22Rv1 (cell line): ENCODE results near the gene LBP.

Experiments
- H3K27ac ChIP-seq: fragments of 450-650 bp; 2 replicates; pipeline ENCODE4 v1.5.1; 2017
- ZFX ChIP-seq: fragments of 450-650 bp; IDR thresholded peaks from 2 replicates; pipeline ENCODE4 v1.6.1; 2017; ENCODE audit warnings: antibody characterized with exemption, borderline replicate concordance
- TF ChIP-seq, protein P1 (sequence below): fragments of 450-650 bp; IDR thresholded peaks from 2 replicates; pipeline ENCODE4 v1.5.1; 2017; ENCODE audit warnings: mild to moderate bottlenecking

LBP gene

DNA sequence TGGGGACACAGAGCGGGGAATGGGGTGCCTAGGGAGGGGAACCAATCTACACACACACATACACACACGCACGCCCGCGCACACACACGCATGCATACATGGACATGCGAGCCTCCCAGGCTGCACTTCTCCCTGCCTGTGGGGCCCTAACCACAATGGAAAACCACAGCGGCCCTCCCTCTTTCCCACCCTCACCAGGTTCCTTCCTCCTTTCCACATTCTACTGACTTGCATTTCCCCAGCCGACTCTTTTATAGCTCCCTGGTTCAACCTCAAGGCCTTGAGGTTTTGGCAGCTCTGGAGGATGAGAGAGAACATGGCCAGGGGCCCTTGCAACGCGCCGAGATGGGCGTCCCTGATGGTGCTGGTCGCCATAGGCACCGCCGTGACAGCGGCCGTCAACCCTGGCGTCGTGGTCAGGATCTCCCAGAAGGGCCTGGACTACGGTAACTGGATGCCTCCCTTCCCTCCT, 42.3 kb upstream of the LBP start, which contains the start of gene BPI:
BPI (plus strand) TSS at position 249 of the 472 bp plus-strand sequence; CDS start at position 317, 68 bp downstream.
- TF ChIP-seq, protein P1, sequence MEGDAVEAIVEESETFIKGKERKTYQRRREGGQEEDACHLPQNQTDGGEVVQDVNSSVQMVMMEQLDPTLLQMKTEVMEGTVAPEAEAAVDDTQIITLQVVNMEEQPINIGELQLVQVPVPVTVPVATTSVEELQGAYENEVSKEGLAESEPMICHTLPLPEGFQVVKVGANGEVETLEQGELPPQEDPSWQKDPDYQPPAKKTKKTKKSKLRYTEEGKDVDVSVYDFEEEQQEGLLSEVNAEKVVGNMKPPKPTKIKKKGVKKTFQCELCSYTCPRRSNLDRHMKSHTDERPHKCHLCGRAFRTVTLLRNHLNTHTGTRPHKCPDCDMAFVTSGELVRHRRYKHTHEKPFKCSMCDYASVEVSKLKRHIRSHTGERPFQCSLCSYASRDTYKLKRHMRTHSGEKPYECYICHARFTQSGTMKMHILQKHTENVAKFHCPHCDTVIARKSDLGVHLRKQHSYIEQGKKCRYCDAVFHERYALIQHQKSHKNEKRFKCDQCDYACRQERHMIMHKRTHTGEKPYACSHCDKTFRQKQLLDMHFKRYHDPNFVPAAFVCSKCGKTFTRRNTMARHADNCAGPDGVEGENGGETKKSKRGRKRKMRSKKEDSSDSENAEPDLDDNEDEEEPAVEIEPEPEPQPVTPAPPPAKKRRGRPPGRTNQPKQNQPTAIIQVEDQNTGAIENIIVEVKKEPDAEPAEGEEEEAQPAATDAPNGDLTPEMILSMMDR: no peak
- TF ChIP-seq ZFX: no peak
- H3K27ac ChIP-seq: no peak within 1 kb of the TSS

- H3K27ac ChIP-seq: no peak overlapping the region
- no peak for TF ChIP-seq ZFX
- TF ChIP-seq, protein P1: peak; percentile 66
Measured at GRCh38 chr20:38304845-38305447, 41.3 kb upstream of the LBP start.

DNA sequence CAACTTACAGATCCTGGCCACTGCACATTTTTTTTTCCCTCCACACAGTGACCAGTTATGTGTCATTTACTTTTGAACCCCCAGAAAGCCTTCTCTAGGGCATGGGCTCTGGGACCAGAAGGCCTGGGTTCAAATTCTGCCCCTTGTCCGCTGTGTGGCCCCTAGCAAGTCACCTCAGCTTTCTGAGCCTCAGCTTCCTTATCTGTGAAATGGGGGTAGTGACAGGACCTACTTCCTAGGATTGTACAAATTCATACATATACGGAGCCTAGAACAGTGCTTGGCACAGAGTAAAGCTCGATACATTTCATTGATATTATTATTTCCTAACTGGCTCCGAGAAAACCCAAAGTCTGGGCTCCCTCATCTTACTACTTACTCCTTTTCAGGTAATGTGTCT, 40.7 kb upstream of the LBP start:
- no peak overlapping the region for H3K27ac ChIP-seq
- TF ChIP-seq ZFX: no peak
- TF ChIP-seq, protein P1: no peak

DNA sequence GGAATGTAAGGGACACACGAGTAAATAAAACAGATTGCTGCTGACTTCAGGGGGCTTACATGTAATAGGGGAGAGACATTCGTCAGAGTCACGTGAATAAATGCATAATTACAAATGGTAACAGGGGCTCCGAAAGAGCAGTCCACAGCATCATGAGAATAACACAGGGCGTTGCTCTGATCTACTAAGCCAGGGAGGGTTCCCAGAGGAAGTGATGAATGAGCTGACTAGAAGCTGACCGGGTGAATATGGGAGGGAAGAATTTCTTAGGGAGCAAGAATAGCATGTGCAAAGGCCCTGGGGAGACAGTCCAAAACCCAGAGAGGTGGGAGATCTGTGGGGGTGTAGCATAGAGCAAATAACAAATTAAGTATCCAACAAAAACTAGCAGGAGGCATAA, 39.9 kb upstream of the LBP start:
- TF ChIP-seq ZFX: no peak
- TF ChIP-seq, protein P1: no peak
- no peak overlapping the region for H3K27ac ChIP-seq

GRCh38 chr20:38307371-38308046, 38.8 kb upstream of the LBP start:
- TF ChIP-seq, protein P1: no peak
- TF ChIP-seq ZFX: no peak
- H3K27ac ChIP-seq: no peak overlapping the region

GRCh38 chr20:38308047-38308438, 38.2 kb upstream of the LBP start:
- no peak overlapping the region for H3K27ac ChIP-seq
- TF ChIP-seq ZFX: no peak
- TF ChIP-seq, protein P1: no peak

DNA sequence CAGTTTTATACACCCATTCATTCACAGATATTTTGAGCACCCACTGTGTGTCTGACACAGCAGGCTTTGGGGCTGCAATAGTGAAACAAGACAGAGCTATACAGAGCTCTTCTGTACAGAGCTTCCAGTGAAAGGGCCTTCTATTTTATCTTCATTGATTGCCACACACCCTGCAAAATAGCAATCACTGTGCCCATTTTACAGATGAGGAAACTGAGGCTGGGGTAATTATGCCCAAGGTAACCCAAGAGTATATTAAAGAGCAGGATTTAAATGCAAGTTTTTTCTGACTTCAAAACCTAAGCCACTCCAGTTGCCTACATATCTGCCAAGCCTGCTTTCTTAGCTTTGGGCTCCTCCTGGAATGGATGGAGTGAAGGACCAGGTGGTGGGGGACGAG, 37.8 kb upstream of the LBP start:
- H3K27ac ChIP-seq: no peak overlapping the region
- TF ChIP-seq, protein P1: no peak
- TF ChIP-seq ZFX: no peak
